NCI-H2171 treated with DMSO at 0.1 percent for 48 hours (cell line): ENCODE data around the gene H1-8.
"Not testable (repeated sequence)": the region's sequence is repeated elsewhere in the genome, so short reads cannot be mapped to it uniquely, and the experiment has no call there.

ENCODE experiments used
- DNase-seq: peaks from one replicate; lab custom pipeline; 2025; lab: John Stamatoyannopoulos, UW

H1-8 gene

DNA sequence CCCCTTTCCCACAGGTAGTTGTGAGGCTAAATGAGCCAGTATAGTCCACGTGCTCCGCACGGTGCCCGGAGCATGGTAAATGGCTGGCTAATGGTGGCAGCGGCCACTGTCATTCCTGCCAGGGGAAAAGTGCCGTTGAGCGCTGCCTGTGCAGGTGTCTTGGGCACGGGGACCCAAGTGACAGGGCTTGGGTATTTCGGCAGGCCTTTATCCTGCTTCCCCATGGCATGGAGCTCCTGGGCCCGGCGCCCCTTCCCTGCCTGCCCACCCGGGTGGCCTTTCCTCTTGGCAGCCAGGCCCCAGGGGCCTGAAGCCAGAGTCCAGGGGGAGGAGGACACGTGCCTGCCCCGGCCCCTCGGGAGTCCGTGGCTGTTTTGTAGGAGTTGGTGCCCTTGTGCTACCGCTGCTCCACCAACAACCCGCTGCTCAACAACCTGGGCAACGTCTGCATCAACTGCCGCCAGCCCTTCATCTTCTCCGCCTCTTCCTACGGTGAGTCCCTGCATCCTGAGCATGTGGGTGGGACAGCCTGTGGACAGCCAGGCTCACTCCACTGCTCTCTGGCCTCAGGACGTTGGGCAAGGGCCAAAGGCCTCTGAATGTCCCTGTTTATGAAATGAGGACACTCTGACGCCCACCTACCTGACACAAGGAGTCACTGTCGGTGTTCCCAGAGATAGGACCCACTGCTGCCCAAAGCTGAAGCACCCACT is 27.7 kb upstream of the H1-8 start:
- DNase-seq: not testable (repeated sequence)

DNA sequence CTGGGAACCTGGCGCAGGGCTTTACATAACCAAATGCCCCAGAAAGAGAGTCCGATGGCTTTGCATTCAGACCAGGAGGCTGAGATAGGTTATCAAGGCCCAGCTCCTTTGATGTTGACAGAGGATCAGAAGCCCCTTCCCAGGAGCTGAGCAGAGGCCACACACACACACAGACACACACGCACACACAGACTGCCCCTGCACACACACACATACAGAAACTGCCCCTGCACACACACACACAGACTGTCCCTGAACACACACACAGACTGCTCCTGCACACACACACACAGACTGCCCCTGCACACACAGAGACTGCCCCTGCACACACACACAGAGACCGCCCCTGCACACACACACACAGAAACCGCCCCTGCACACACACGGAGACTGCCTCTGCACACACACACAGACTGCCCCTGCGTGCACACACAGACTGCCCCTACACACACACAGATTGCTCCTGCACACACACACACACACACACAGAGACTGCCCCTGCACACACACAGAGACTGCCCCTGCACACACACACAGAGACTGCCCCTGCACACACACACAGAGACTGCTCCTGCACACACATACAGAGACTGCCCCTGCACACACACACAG is 27.0 kb upstream of the H1-8 start:
- not testable (repeated sequence) for DNase-seq

DNA sequence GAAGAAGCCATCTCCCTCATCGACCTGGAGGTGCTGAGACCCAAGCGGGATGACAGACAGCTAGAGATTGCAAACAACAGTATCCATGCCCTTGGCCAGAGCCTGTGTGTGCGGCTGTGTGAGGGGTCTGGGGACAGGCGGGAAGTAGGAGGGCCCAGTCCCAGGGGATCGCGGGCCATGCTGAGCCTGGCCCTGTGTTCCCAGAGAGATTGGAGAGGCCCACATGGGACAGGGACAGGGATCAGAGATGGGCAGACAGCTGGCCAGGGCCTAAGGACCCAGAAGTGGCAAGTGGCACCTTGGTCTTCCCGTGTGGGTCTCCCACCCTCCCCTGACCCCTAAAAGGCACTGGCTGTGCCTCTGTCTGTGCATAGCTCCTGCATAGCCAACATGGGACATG is 25.5 kb upstream of the H1-8 start:
- no peak for DNase-seq

DNA sequence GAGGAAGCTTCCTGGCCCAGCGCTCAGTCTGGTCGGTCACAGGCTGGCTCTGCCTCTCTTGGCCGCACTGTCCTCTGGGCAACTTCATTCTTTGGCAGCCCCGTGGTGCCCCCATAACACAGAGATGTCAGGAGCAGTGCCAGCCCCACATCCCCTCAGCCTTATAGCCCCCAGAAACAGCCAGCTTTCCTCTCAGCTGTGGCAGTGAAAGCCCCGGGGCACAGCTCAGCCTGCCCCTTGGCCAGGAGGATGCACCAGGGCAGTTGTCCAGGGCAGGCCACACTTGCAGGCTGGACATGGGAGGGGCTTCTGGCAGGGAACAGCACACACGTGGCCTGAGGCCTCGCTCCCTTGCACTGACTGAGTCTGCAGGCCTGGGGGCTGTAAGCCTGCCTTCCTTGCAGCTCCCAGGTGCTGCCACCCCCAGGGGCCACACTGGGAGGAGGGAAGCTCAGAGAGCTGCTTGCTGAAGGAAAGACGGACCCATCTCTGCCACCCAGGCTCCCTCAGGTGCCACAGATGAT is 24.9 kb upstream of the H1-8 start:
- DNase-seq: no peak

DNA sequence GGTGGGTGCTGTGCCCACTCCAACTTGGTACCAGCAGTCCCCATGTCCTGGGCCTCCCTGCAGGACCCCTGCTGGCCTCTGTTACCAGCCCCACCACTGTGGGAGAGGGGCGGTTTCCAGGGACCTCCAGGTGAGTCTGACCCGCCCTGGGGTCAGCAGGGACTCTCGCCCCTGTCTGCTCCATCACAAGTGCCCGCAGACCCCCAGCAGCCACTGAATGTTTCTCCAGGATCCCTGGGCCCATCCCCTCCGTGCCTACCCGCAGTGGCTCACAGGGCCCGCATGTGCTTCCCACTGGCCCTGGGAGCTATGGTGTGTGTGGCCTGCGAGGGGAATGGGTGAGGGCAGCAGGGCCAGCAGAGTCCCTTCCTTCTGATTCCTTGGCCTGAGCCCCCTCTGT is 24.4 kb upstream of the H1-8 start:
- DNase-seq: no peak

DNA sequence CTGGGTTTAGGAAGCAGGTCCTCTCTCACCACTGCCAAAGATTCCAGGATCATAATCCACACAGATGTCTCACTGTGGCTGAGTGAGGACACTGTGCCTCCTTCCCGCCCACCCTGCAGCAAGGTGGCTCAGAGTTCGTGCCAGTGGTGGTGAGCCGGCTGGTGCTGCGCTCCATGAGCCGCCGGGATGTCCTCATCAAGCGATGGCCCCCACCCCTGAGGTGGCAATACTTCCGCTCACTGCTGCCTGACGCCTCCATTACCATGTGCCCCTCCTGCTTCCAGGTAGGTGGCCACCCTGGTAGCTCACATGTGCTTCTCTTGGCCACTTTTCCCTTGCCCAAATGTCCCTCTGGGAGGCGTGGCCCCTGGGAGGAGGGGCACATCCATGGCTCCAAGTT is 23.5 kb upstream of the H1-8 start:
- no peak for DNase-seq

DNA sequence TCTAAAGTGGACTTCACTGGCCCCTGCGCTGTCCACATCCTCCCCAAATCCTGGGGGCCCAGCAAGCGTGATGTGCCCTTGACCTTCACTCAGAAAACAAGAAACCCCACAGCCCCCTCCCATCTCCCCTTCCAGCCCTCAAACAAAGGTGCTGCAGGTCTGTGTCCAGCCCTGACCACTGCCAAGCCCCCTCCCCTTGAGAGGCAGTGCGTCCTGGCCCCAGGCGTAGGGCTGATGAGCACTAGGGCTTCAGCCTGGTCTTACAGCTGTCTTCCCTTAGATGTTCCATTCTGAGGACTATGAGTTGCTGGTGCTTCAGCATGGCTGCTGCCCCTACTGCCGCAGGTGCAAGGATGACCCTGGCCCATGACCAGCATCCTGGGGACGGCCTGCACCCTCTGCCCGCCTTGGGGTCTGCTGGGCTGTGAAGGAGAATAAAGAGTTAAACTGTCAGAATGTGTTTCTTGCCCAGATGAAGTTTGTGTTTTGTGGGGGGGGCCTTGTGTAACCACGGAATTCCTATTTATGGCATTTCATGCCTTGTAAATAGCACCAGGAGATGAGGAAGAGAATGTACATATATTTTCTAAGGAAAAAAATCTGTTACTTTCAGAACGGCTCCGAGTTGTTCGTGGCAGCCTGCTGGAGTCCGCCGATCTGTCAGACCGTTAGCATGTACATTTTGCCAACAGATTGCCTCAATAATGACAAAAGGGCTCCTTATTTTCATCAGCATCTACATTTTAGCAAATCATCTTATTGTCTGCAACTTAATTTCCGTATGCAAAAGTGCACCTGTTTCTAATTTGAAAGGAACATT is 22.9 kb upstream of the H1-8 start:
- no peak for DNase-seq

DNA sequence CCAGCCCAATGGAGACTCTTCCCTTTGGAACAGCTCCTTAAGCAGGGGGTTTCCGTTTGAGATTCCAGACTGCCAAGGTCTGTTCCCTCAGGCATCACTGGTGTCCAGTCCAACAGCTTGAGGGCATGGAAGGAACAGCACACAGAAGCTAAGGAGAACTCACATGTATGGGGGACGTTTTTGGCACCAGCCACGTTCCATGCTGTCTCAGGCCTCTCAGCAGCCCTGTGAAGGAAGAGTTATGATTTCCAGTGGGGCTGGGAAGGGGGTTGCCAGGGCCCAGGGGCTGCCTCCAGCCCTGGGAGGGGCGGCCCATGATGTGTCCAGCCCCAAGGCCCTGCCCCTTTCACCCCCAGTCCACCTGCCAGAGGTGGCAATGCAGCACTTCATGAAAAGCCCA is 22.0 kb upstream of the H1-8 start:
- DNase-seq: peak; percentile 45

DNA sequence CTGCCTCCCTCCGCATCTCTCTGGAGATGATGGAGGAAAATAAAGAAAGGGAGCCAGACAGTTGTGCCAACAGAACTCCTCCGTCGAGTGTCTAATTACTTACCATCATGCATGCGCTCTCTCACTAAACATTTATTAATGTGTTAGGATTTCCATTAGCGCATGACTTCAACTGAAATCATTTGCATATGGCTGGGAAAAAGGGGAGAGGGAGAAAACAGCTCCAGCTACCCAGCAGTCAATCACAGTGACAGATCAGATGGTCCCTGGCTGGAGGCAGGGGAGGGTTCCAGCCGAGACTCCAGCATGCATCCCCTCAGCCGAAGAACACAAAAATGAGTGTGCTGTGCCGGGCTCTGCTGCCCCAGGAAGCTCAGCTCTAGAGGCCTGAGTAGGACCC is 21.4 kb upstream of the H1-8 start:
- peak; percentile 76 for DNase-seq

DNA sequence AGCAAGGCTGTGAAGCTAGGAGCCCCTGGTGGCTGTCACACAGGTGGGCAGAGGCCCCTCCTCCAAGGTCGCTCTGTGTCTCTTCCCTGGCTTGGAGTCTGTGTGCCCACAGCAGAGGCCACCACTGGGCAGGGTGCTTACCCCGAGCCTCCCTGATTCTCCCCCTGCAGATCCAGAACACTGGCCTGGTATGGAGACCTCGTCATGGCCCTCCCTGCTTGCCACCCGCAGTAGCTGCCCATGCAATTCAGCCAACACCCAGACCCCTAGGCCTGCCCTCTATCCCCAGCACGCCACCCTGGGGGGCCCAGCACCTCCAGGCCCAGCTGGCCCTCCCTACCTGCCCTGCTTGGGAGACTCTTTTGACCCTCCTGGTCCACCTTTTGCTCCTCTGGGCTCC is 20.0 kb upstream of the H1-8 start:
- DNase-seq: no peak

DNA sequence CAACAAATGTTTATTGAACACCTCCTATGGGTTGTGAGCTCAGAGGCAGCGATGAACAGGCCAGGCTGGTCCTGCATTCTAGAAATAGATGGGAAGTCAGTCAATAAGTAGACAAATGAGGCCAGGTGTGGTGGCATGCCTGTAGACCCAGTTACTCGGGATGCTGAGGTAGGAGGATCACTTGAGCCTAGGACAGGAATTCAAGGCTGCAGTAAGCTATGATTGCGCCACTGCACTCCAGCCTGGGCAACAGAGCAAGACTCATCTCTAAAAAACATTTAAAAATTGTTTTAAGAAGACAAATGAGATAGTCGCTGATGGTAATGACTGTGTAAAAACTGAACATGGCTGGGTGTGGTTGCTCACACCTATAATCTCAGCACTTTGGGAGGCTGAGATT is 18.9 kb upstream of the H1-8 start:
- no peak for DNase-seq

DNA sequence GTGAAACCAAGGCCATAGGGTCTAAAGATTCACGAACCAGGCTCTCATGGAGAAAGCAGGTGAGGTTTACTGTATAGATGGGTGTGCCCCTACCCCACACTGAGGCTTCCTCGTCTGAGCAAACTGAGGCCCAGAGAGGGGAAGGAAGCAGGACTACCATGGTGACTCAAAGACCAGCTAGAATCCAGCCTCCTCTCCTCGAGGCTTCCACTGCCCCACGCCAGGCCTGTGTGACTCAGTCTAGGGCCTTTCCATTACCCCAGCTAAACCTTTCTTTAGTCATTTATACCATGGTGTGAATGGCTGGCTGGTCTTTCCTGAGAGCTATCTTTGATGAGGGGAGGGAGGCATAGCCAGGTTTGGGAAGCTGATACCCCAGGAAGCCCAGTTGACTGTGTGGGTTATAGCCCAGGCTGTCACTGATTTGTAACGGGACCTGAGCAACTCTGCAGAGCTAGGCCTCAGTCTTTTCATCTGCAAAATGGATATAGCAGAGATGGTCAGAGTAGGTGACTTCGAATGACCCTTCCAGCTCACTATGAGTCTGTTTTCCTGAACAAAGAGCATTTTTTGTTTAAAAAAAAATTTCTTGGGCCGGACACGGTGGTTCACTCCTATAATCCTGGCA is 17.5 kb upstream of the H1-8 start:
- no peak for DNase-seq

DNA sequence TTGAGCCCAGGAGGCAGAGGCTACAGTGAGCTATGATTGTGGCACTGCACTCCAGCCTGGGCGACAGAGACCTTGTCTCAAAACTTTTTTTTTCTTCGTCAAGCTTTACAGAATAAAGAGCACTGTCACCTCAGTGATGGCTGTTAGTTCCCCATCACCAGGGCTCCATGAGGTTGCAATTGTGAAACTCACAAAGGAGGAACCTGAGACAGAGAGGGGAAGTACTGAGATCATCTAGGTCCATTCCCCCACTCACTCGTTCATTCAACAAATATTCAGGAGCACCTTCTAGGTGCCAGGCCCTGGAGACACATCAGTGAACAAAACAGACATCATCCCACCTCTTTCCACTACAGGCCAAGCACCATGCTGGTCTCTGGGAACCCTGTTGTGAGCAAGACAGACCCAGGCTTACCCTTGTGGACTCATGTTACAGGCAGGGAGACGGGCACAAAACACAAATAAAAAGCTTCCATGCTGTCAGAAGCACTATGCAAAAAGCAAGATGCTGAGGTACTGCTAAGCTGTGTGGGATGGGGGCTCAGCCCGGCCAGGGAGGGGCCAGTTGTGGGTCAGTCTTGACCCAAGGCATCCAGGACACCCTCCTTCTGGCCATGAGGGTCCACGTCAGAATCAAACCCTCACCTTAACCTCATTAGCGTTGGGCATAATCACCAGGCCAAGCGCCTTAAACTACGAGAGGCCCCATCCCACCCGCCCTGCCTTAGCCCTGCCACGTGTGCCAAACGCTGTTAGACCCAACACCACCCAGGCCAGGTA is 16.7 kb upstream of the H1-8 start:
- no peak for DNase-seq

DNA sequence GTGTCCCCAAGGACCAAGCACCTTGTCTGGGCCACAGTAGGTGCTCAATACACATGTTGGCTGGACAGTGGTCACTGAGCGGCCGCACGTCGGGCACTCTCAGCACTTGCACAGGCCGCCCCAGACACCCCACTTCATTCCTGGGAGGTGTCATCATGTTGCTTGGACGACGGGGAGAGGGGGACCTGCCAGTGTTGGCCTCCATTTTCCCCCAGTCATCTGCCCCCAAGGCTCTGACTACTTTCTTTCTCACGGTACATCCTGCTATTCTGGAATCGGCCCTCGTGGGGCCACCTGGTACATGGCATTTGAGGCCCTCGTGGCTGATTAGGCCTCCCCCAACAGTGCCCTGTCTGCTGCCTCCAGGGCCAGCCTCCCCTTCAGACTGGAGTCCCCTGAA is 15.7 kb upstream of the H1-8 start:
- no peak for DNase-seq

DNA sequence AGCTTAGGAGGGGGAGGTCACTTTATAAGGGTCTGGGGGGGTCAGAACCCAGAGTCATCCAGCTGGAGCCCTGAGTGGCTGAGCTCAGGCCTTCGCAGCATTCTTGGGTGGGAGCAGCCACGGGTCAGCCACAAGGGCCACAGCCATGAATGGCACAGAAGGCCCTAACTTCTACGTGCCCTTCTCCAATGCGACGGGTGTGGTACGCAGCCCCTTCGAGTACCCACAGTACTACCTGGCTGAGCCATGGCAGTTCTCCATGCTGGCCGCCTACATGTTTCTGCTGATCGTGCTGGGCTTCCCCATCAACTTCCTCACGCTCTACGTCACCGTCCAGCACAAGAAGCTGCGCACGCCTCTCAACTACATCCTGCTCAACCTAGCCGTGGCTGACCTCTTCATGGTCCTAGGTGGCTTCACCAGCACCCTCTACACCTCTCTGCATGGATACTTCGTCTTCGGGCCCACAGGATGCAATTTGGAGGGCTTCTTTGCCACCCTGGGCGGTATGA is 14.3 kb upstream of the H1-8 start, which contains the start of gene RHO:
Gene RHO (plus strand): TSS at position 51 of the 512 bp plus-strand sequence. CDS start 95 bp downstream, at position 146.
- DNase-seq: no peak

DNA sequence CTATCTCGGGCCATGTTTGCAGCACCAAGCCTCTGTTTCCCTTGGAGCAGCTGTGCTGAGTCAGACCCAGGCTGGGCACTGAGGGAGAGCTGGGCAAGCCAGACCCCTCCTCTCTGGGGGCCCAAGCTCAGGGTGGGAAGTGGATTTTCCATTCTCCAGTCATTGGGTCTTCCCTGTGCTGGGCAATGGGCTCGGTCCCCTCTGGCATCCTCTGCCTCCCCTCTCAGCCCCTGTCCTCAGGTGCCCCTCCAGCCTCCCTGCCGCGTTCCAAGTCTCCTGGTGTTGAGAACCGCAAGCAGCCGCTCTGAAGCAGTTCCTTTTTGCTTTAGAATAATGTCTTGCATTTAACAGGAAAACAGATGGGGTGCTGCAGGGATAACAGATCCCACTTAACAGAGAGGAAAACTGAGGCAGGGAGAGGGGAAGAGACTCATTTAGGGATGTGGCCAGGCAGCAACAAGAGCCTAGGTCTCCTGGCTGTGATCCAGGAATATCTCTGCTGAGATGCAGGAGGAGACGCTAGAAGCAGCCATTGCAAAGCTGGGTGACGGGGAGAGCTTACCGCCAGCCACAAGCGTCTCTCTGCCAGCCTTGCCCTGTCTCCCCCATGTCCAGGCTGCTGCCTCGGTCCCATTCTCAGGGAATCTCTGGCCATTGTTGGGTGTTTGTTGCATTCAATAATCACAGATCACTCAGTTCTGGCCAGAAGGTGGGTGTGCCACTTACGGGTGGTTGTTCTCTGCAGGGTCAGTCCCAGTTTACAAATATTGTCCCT is 13.4 kb upstream of the H1-8 start:
- no peak for DNase-seq

DNA sequence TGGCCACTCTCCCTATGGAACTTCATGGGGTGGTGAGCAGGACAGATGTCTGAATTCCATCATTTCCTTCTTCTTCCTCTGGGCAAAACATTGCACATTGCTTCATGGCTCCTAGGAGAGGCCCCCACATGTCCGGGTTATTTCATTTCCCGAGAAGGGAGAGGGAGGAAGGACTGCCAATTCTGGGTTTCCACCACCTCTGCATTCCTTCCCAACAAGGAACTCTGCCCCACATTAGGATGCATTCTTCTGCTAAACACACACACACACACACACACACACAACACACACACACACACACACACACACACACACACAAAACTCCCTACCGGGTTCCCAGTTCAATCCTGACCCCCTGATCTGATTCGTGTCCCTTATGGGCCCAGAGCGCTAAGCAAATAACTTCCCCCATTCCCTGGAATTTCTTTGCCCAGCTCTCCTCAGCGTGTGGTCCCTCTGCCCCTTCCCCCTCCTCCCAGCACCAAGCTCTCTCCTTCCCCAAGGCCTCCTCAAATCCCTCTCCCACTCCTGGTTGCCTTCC is 12.7 kb upstream of the H1-8 start:
- DNase-seq: no peak

DNA sequence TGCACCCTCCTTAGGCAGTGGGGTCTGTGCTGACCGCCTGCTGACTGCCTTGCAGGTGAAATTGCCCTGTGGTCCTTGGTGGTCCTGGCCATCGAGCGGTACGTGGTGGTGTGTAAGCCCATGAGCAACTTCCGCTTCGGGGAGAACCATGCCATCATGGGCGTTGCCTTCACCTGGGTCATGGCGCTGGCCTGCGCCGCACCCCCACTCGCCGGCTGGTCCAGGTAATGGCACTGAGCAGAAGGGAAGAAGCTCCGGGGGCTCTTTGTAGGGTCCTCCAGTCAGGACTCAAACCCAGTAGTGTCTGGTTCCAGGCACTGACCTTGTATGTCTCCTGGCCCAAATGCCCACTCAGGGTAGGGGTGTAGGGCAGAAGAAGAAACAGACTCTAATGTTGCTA is 12.2 kb upstream of the H1-8 start:
- DNase-seq: no peak

DNA sequence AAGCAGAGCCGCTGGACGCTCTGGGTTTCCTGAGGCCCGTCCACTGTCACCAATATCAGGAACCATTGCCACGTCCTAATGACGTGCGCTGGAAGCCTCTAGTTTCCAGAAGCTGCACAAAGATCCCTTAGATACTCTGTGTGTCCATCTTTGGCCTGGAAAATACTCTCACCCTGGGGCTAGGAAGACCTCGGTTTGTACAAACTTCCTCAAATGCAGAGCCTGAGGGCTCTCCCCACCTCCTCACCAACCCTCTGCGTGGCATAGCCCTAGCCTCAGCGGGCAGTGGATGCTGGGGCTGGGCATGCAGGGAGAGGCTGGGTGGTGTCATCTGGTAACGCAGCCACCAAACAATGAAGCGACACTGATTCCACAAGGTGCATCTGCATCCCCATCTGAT is 11.3 kb upstream of the H1-8 start:
- DNase-seq: no peak

DNA sequence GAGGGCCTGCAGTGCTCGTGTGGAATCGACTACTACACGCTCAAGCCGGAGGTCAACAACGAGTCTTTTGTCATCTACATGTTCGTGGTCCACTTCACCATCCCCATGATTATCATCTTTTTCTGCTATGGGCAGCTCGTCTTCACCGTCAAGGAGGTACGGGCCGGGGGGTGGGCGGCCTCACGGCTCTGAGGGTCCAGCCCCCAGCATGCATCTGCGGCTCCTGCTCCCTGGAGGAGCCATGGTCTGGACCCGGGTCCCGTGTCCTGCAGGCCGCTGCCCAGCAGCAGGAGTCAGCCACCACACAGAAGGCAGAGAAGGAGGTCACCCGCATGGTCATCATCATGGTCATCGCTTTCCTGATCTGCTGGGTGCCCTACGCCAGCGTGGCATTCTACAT is 10.7 kb upstream of the H1-8 start:
- DNase-seq: no peak
